GM12873 (cell line): ENCODE measurements around the gene ZNF365.

Experiments
- CTCF ChIP-seq: IDR thresholded peaks from 2 replicates; pipeline ENCODE4 v1.5.1; 2012; ENCODE audit warnings: low read depth, mild to moderate bottlenecking, moderate library complexity, low read length, control low read depth; ENCODE audit not compliant: insufficient read depth; ENCODE audit errors: missing control alignments

The ZNF365 gene

DNA sequence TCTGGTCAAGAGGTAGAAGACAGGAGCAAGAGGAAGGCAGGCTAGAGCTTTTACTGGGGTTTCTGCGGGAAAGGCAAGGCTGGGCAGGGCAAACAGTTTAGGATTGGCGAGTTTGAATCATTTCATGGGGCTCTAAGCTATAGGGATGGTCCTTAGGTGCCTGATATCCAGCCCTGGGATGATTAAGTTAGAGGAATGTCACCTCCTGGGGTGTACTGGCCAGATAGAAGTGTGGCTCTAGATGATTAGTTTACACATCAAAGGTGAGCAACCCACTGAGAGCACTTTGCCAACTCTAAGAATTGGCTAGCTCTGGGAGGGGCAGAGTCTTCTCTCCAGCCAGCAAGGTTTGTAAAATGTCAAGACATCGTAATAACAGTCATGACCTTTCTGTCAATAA is 52.4 kb downstream of the ZNF365 start:
- TF ChIP-seq CTCF: no peak

DNA sequence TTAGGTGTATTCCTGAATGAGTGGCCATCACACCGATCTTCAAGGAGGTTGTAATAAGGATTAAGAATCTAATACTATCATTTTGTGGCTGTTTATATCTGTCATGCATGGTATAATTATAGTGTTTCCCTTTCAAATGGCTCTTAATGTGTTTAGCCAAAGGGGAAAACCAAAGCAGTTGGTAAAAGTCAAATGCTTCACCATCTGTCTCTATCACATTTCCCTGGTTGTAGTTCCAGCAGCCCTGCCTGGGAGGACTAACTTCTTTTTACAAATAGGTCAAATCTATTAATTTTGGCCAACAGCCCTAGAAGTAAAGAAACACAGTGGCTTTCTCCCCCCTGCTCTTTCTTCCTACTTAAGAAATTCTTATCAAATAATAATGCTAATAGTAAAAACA is 56.7 kb downstream of the ZNF365 start:
- TF ChIP-seq CTCF: no peak

GRCh38 chr10:62433181-62433692 is 59.1 kb downstream of the ZNF365 start:
- TF ChIP-seq CTCF: no peak

DNA sequence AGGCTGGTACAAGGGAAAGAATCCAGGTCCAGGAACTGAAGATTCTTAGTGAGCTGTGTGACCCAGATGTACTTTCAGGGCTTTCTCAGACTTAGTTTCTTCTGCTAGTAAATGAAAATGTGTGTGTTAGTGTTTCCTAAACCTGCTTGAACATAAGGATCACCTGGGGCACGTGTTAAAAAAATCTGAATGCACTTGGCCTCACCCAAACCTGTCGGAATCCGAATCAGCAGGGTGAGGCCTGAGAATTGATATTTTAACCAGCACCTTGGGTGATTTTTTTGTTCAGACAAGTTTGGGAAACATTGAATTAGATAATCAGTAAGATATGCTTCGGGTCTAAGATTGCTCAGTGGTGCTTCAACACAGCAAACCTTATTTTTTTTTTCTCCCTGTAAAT is 59.7 kb downstream of the ZNF365 start:
- no peak for TF ChIP-seq CTCF

GRCh38 chr10:62437696-62438095 is 63.5 kb downstream of the ZNF365 start:
- peak; percentile 65 for TF ChIP-seq CTCF

- no peak for TF ChIP-seq CTCF
These were observed 67.8 kb downstream of the ZNF365 start for GRCh38 chr10:62442006-62442405.

- no peak for TF ChIP-seq CTCF
These were observed 68.9 kb downstream of the ZNF365 start for GRCh38 chr10:62442894-62443669.
